Osteocyte (in vitro differentiated cells): ENCODE results near the gene FAM20A. TPM values are rescaled to one million over a fixed set of nuclear protein-coding genes. Genes with fewer than 3 reads are reported as not detected.

Experiments
- DNase-seq: peaks from one replicate; pipeline ENCODE4 v3.0.0; 2021; ENCODE audit warnings: mixed read lengths; ENCODE audit not compliant: unreplicated experiment; ENCODE audit errors: extremely low spot score
- H3K27ac Mint-ChIP-seq: one replicate; pipeline ENCODE4 v1.8.0; 2021; ENCODE audit warnings: mild to moderate bottlenecking, mixed read lengths; ENCODE audit not compliant: unreplicated experiment
- H3K27me3 Mint-ChIP-seq: one replicate; pipeline ENCODE4 v1.8.0; 2021; ENCODE audit warnings: mixed read lengths; ENCODE audit not compliant: unreplicated experiment
- H3K36me3 Mint-ChIP-seq: one replicate; pipeline ENCODE4 v1.8.0; 2021; ENCODE audit warnings: mixed read lengths; ENCODE audit not compliant: unreplicated experiment
- H3K4me1 Mint-ChIP-seq: one replicate; pipeline ENCODE4 v1.8.0; 2021; ENCODE audit warnings: mixed read lengths; ENCODE audit not compliant: unreplicated experiment
- H3K4me3 Mint-ChIP-seq: one replicate; pipeline ENCODE4 v1.8.0; 2021; ENCODE audit warnings: mild to moderate bottlenecking, moderate library complexity, mixed read lengths; ENCODE audit not compliant: unreplicated experiment
- H3K9me3 Mint-ChIP-seq: one replicate; pipeline ENCODE4 v1.8.0; 2021; ENCODE audit warnings: mixed read lengths; ENCODE audit not compliant: unreplicated experiment
- total RNA-seq: library from RNA; stranded (reverse); gene quantifications from 2 replicates; pipeline ENCODE4 v1.2.1, GENCODE V29; 2021
- TF ChIP-seq, protein P1 (sequence below): fragments of 200-600 bp; sonication (generic); IDR thresholded peaks from 2 replicates; pipeline ENCODE4 v1.5.0; 2021; ENCODE audit warnings: antibody characterized with exemption, mild to moderate bottlenecking, moderate library complexity

Gene FAM20A
- total RNA-seq, 1 donor from 2014 or later: not detected

DNA sequence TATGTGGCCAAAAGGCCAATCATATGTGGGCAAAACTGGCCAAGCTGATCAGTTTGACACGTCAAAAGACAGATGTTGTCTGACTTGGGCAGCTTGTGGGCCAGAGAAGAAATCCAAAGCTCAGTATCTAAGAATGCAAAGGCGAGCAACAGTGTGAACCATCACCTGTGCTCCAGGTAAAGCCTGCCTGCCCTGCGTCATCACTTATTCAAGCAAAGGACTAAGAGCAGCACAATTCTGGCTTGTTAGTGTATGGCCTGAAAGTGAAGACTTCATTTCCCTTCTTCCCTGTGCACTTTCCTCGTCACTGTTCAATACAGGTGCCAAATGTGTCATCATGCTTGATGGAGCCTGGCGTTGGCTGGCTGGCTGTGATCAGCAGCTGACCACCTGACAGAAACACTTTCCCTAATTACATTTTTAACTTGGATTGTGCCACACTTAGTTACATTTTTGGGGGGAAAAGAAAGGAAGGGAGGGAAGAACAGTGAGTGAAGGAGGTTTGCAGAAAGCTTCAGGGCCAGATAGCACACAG, 4.7 kb downstream of the FAM20A start:
- H3K27me3 Mint-ChIP-seq: peaks cover 66% of the 10 kb centered on the region
- peaks cover 5% of the 10 kb centered on the region for H3K4me1 Mint-ChIP-seq
- no peak overlapping the region for H3K4me3 Mint-ChIP-seq
- TF ChIP-seq, protein P1, sequence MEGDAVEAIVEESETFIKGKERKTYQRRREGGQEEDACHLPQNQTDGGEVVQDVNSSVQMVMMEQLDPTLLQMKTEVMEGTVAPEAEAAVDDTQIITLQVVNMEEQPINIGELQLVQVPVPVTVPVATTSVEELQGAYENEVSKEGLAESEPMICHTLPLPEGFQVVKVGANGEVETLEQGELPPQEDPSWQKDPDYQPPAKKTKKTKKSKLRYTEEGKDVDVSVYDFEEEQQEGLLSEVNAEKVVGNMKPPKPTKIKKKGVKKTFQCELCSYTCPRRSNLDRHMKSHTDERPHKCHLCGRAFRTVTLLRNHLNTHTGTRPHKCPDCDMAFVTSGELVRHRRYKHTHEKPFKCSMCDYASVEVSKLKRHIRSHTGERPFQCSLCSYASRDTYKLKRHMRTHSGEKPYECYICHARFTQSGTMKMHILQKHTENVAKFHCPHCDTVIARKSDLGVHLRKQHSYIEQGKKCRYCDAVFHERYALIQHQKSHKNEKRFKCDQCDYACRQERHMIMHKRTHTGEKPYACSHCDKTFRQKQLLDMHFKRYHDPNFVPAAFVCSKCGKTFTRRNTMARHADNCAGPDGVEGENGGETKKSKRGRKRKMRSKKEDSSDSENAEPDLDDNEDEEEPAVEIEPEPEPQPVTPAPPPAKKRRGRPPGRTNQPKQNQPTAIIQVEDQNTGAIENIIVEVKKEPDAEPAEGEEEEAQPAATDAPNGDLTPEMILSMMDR: no peak
- no peaks in the 10 kb centered on the region for H3K9me3 Mint-ChIP-seq
- peak; percentile 53 for DNase-seq
- H3K27ac Mint-ChIP-seq: no peak overlapping the region
- no peaks in the 10 kb centered on the region for H3K36me3 Mint-ChIP-seq

DNA sequence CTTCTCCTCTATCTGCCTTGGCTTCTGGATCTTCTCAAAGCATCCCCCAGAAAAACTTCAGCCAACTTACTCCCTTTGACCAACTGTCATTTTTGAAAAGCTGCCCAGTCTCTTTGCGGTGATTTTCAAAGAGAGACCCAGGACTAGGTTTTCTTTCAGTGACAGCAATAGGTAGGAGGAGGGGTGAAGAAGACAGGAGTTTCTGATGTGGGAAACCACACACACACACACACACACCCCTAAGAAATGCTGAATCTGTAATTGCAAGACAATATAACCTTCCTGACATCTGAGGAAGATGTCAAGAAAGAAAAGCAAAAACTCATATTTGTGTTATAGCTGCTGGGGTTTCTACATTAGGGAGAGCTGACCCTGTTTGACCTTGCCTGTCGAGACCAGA, 5.2 kb downstream of the FAM20A start:
- Mint-ChIP-seq H3K27me3 (peaks cover 66% of the 10 kb centered on the region), H3K9me3 (no peaks in the 10 kb centered on the region), H3K4me3 (no peak overlapping the region), H3K36me3 (no peaks in the 10 kb centered on the region), H3K27ac (no peak overlapping the region), H3K4me1 (peaks cover 3% of the 10 kb centered on the region)
- DNase-seq: no peak
- TF ChIP-seq, protein P1: no peak

DNA sequence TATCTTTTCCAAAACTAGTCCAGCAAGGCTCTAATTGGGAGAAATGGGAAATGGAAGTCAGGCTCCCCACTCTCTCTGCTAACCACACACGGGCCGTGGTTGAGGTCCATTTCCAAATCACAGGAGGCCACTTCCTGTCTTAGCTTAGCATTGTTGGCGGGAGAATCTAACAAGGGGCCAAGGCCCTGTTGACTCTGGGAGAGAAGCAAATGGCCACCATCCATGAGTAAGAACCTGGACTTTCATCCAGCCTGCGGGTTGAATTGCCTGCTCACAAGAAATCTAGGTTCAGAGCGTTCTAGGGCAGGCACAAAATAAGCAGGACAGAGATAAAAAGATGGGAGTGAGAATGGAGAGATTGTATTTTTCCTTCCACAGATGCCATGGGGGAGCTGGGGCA, 5.7 kb downstream of the FAM20A start:
- TF ChIP-seq, protein P1: no peak
- H3K27me3 Mint-ChIP-seq: peaks cover 66% of the 10 kb centered on the region
- H3K4me1 Mint-ChIP-seq: peaks cover 3% of the 10 kb centered on the region
- H3K4me3 Mint-ChIP-seq: no peak overlapping the region
- peak; percentile 53 for DNase-seq
- H3K36me3 Mint-ChIP-seq: no peaks in the 10 kb centered on the region
- H3K9me3 Mint-ChIP-seq: no peaks in the 10 kb centered on the region
- no peak overlapping the region for H3K27ac Mint-ChIP-seq

DNA sequence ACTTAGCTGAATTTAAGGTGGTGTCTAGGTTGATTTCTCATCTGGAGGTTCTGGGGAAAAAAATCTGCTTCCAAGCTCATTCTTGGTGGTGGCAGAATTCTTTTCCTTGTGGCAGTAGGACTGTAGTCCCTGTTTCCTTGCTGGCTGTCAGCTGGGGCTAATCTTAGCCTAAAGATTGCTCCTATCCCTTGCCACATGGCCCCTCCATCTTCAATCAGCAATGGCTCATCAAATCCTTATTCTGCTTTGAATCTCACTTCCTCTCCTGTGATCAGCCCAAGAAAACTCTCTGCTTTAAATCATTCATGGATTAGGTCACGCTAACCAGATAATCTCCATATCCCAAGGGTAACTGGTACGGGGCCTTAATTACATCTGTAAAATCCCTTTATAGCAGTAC, 6.6 kb downstream of the FAM20A start:
- Mint-ChIP-seq H3K9me3 (no peaks in the 10 kb centered on the region), H3K4me1 (peaks cover 1% of the 10 kb centered on the region), H3K27ac (no peak overlapping the region), H3K27me3 (peaks cover 62% of the 10 kb centered on the region), H3K36me3 (no peaks in the 10 kb centered on the region), H3K4me3 (no peak overlapping the region)
- TF ChIP-seq, protein P1: no peak
- DNase-seq: peak; percentile 13

DNA sequence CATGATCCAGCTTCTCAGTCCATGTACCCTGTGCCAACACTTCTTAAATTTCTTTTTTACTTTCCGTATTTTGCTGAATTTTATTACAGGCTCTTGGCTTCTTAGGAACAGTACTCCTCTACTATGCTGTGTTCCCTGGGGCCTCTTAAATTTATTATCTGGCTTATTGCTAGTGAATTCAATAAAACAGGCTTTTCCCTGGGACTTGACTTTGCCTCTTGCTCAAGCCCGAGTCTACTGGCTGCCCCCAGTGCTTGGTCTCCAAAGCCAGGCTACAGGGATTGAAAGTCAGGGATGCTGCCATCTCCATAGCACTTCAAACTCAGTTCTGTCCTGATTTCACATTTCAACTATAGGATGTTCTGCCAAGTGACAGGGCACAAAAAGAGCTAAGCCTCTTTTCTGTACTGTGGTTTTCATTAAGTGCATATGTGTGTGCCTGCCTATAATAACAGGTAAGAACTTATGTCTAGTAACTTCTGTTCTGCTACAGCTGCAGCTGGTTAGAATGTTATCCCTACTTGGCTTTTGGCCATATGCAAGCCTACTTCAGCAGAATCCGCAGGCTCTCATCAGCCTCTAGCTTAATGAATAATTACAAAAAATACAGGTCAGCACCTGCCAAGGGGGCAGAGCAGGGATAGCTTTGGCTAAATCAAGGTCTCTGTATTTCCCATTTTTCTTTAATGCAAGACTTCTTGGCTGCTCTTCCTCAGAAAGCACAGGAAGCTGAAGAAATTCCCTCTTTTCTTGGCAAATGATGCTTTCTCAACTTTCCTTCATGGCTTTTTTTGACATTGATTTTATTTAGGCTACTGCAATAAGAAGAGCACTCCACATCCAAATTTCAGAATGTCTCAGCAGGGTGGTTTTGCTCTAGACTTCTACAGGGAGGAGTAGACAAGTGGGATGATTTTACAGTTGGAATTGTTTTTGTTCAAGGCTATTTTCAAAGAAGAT, 8.2 kb downstream of the FAM20A start:
- Mint-ChIP-seq H3K9me3 (peaks cover 2% of the 10 kb centered on the region), H3K4me3 (no peak overlapping the region), H3K27me3 (peaks cover 48% of the 10 kb centered on the region), H3K27ac (no peak overlapping the region), H3K36me3 (no peaks in the 10 kb centered on the region), H3K4me1 (no peaks in the 10 kb centered on the region)
- TF ChIP-seq, protein P1: no peak
- DNase-seq: peak; percentile 25
